Central memory CD8-positive, alpha-beta T cell (primary cell): ENCODE data around the gene FAM81A.

Experiments
- ATAC-seq: fragments of 150-1000 bp; cut with Tn5 transposase; replicated peaks from 2 replicates; pipeline ENCODE4 v1.10.0; 2022; ENCODE audit warnings: mild to moderate bottlenecking, moderate FRiP score, moderate number of reproducible peaks; ENCODE audit not compliant: poor library complexity, severe bottlenecking; ENCODE audit errors: extremely low read depth
- DNase-seq, 2 donors: peaks; one replicate each; pipeline ENCODE4 v3.0.0; 2021; ENCODE audit warnings: low spot score in 2 of 2
- H3K27ac Mint-ChIP-seq: one replicate; pipeline ENCODE4 v1.8.0; 2022; ENCODE audit warnings: low read depth, mild to moderate bottlenecking, moderate library complexity, mixed read lengths
- H3K27me3 Mint-ChIP-seq: one replicate; pipeline ENCODE4 v1.8.0; 2022; ENCODE audit warnings: mixed read lengths
- H3K36me3 Mint-ChIP-seq: one replicate; pipeline ENCODE4 v1.8.0; 2022; ENCODE audit warnings: mild to moderate bottlenecking, moderate library complexity, mixed read lengths; ENCODE audit not compliant: insufficient read depth
- H3K4me1 Mint-ChIP-seq: one replicate; pipeline ENCODE4 v1.8.0; 2022; ENCODE audit warnings: mixed read lengths
- H3K4me3 Mint-ChIP-seq: one replicate; pipeline ENCODE4 v1.8.0; 2022; ENCODE audit warnings: mild to moderate bottlenecking, moderate library complexity, mixed read lengths
- H3K9me3 Mint-ChIP-seq: one replicate; pipeline ENCODE4 v1.8.0; 2022; ENCODE audit warnings: mixed read lengths

Gene FAM81A

GRCh38 chr15:59539799-59540198 is 101.8 kb downstream of the FAM81A start:
- no peak for DNase-seq

GRCh38 chr15:59540654-59541053 is 102.7 kb downstream of the FAM81A start:
- H3K36me3 Mint-ChIP-seq = no peaks in the 10 kb centered on the region
- no peak overlapping the region for H3K27ac Mint-ChIP-seq
- ATAC-seq (no peak), DNase-seq (no peak)
- H3K4me1 Mint-ChIP-seq = no peaks in the 10 kb centered on the region
- no peaks in the 10 kb centered on the region for H3K9me3 Mint-ChIP-seq
- H3K4me3 Mint-ChIP-seq = no peak overlapping the region
- peaks cover 30% of the 10 kb centered on the region for H3K27me3 Mint-ChIP-seq

More at GRCh38 chr15:59539799-59540198, 101.8 kb downstream of the FAM81A start:
- H3K27me3 Mint-ChIP-seq = peaks cover 39% of the 10 kb centered on the region
- H3K9me3 Mint-ChIP-seq = no peaks in the 10 kb centered on the region
- H3K27ac Mint-ChIP-seq = no peak overlapping the region
- H3K4me3 Mint-ChIP-seq = no peak overlapping the region
- H3K36me3 Mint-ChIP-seq = no peaks in the 10 kb centered on the region
- H3K4me1 Mint-ChIP-seq = no peaks in the 10 kb centered on the region
- no peak for ATAC-seq

GRCh38 chr15:59541750-59542149 is 103.8 kb downstream of the FAM81A start:
- no peak for ATAC-seq
- no peaks in the 10 kb centered on the region for H3K4me1 Mint-ChIP-seq

DNA sequence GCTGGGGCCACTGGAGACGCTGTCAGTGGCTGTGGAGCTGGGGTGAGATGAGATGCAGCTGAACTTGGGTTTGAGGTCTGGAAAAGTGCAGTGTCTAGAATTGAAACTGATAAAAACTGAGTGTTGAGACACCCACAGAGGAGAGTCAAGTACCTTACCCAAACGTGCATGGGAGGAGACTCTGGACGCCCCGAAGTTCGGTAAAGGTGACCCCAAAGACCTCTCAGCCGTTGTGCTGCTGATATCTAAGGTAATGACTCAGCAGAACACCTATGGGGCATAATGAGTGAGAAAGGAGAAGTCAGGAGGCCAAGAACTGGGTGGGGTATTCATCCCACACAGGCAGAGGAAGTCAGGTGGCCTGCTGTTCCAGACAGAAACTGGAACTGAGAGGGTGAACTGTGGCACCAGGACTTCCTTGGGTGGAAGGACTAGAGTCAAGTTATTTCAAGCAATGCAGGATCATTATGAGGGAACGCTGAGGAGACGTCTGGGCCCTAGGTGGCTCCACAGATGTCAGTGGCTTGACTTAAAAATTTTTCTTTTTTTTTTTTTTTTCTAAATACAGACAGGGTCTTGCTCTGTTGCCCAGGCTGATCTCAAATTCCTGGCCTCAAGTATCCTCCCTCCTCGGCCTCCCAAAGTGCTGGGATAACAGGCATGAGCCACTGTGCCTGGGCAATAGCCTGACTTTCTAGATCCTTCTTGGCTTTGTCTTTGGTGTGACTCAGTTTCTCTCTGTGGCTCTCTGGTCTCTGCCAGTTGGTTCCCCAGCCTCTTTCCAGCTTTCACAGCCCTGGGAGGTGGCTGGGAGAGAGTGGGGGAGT is 105.9 kb downstream of the FAM81A start:
- Mint-ChIP-seq H3K36me3 (no peaks in the 10 kb centered on the region), H3K9me3 (no peaks in the 10 kb centered on the region), H3K27me3 (peaks cover 53% of the 10 kb centered on the region), H3K4me3 (no peak overlapping the region), H3K27ac (no peak overlapping the region), H3K4me1 (no peaks in the 10 kb centered on the region)
- ATAC-seq (no peak), DNase-seq (no peak)

More at GRCh38 chr15:59541750-59542149, 103.8 kb downstream of the FAM81A start:
- no peak for DNase-seq
- no peaks in the 10 kb centered on the region for H3K9me3 Mint-ChIP-seq
- no peak overlapping the region for H3K27ac Mint-ChIP-seq
- H3K4me3 Mint-ChIP-seq = no peak overlapping the region
- no peaks in the 10 kb centered on the region for H3K36me3 Mint-ChIP-seq
- H3K27me3 Mint-ChIP-seq = peaks cover 31% of the 10 kb centered on the region

- ATAC-seq (no peak), DNase-seq (no peak)
- Mint-ChIP-seq H3K4me1 (no peaks in the 10 kb centered on the region), H3K36me3 (no peaks in the 10 kb centered on the region), H3K27me3 (peaks cover 60% of the 10 kb centered on the region), H3K27ac (no peak overlapping the region), H3K4me3 (no peak overlapping the region), H3K9me3 (no peaks in the 10 kb centered on the region)
Measured at GRCh38 chr15:59545573-59545972, 107.6 kb downstream of the FAM81A start.

GRCh38 chr15:59548501-59549226 is 110.7 kb downstream of the FAM81A start:
- Mint-ChIP-seq H3K4me3 (no peak overlapping the region), H3K27me3 (peaks cover 50% of the 10 kb centered on the region), H3K9me3 (no peaks in the 10 kb centered on the region), H3K36me3 (no peaks in the 10 kb centered on the region), H3K4me1 (no peaks in the 10 kb centered on the region), H3K27ac (no peak overlapping the region)
- DNase-seq (no peak), ATAC-seq (no peak)

DNA sequence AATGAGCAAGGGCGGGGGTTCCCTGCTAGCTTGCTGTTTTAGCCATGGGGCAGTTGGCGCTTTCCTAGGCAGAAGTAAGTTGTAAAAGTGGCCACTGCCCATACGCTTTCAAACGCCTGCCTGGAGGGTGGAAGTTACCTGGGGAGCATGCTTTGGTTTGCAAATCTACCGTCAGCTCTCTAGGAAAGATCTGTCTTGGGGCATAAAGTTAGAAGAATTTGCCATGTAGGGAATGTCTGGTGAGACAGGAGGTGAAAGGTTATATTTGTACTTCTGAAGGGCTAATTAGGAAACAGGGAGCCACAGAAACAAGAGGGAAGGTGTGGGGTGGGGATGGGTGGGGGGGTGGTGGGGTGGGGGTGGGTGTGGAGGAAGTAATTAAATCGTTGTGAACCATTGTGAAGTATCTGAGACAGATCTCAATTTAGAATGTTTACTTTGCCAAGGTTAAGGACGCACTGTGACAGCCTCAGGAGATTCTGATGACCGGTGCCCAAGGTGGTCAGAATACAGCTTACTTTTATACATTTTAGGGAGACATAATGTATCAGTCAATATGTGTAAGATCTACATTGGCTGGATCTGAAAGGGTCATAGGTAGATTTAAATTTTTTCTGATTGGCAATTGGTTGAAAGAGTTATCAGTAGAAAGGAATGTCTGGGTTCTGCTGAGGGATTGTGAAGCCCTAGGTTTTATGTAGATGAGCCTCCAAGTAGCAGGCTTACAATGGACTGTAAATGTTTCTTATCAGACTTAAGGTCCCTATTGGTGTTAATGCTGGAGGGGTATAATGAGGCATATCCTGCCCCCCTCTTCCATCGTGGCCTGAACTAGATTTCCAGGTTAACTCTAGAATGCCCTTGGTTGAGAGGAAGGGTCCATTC is 111.6 kb downstream of the FAM81A start:
- no peaks in the 10 kb centered on the region for H3K36me3 Mint-ChIP-seq
- no peaks in the 10 kb centered on the region for H3K9me3 Mint-ChIP-seq
- peaks cover 43% of the 10 kb centered on the region for H3K27me3 Mint-ChIP-seq
- ATAC-seq = no peak
- no peak overlapping the region for H3K4me3 Mint-ChIP-seq
- H3K27ac Mint-ChIP-seq = no peak overlapping the region
- H3K4me1 Mint-ChIP-seq = no peaks in the 10 kb centered on the region
- no peak for DNase-seq

GRCh38 chr15:59550530-59550929 is 112.5 kb downstream of the FAM81A start:
- Mint-ChIP-seq H3K4me3 (no peak overlapping the region), H3K27ac (no peak overlapping the region), H3K36me3 (no peaks in the 10 kb centered on the region), H3K4me1 (no peaks in the 10 kb centered on the region), H3K9me3 (no peaks in the 10 kb centered on the region), H3K27me3 (peaks cover 50% of the 10 kb centered on the region)
- DNase-seq = no peak
- no peak for ATAC-seq

- ATAC-seq (no peak), DNase-seq (no peak)
Measured at GRCh38 chr15:59550956-59551355, 113.0 kb downstream of the FAM81A start.

DNA sequence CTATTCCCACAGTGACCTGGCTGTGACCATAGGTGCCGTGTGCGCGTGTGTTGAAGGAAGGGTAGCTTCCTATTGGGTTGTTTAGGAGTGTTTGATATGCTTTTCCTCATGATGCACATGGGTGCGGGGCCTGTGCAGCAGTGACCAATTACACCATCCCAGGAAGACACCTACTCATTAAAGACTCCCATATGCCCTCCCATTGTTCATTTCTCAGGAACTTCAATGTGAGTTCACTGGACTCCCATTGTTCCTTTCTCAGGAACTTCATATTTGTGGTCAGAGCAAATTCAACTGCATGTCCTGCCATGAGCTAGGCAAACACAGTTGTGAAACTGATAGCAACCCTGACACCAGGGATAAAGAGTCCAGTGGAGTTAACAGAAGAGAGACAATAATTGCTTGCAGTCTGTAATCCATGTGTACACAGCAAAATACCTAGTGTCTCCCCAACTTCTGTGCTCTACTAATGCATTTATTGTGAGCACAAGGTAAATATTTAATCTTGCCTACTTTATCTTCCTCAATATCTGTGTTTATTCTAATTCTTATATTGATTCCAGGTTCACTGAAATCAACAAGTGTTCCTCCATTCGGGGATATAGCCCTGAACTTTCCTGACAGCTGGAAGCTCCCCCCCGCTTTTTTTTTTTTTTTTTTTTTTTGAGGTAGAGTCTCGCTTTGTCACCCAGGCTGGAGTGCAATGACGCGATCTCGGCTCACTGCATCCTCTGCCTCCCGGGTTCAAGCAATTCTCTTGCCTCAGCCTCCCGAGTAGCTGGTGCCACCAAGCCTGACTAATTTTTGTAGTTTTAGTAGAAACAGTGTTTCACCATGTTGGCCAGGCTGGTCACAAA is 116.1 kb downstream of the FAM81A start:
- Mint-ChIP-seq H3K27ac (no peak overlapping the region), H3K36me3 (no peaks in the 10 kb centered on the region), H3K27me3 (peaks cover 26% of the 10 kb centered on the region), H3K9me3 (no peaks in the 10 kb centered on the region), H3K4me3 (no peak overlapping the region), H3K4me1 (no peaks in the 10 kb centered on the region)
- DNase-seq (no peak), ATAC-seq (no peak)

More at GRCh38 chr15:59550956-59551355, 113.0 kb downstream of the FAM81A start:
- Mint-ChIP-seq H3K36me3 (no peaks in the 10 kb centered on the region), H3K4me1 (no peaks in the 10 kb centered on the region), H3K27me3 (peaks cover 52% of the 10 kb centered on the region), H3K27ac (no peak overlapping the region), H3K4me3 (no peak overlapping the region), H3K9me3 (no peaks in the 10 kb centered on the region)

- no peaks in the 10 kb centered on the region for H3K9me3 Mint-ChIP-seq
Measured at GRCh38 chr15:59555696-59556095, 117.7 kb downstream of the FAM81A start.

GRCh38 chr15:59556380-59556779 is 118.4 kb downstream of the FAM81A start:
- H3K27ac Mint-ChIP-seq = no peak overlapping the region
- H3K9me3 Mint-ChIP-seq = no peaks in the 10 kb centered on the region
- no peak for ATAC-seq

More at GRCh38 chr15:59555696-59556095, 117.7 kb downstream of the FAM81A start:
- Mint-ChIP-seq H3K27me3 (peaks cover 20% of the 10 kb centered on the region), H3K4me1 (no peaks in the 10 kb centered on the region), H3K4me3 (no peak overlapping the region), H3K36me3 (no peaks in the 10 kb centered on the region), H3K27ac (no peak overlapping the region)
- ATAC-seq (no peak), DNase-seq (no peak)

More at GRCh38 chr15:59556380-59556779, 118.4 kb downstream of the FAM81A start:
- no peaks in the 10 kb centered on the region for H3K36me3 Mint-ChIP-seq
- H3K4me1 Mint-ChIP-seq = no peaks in the 10 kb centered on the region
- DNase-seq = no peak
- peaks cover 20% of the 10 kb centered on the region for H3K27me3 Mint-ChIP-seq
- no peak overlapping the region for H3K4me3 Mint-ChIP-seq
